ENCODE results near the gene STRBP. TPM values are rescaled to one million over a fixed set of nuclear protein-coding genes. Genes with fewer than 3 reads are reported as not detected.
"Not testable (repeated sequence)": the region's sequence is repeated elsewhere in the genome, so short reads cannot be mapped to it uniquely, and the experiment has no call there.

The STRBP gene
- total RNA-seq, 1 experiment from 2014 or later = 59.3 TPM

DNA sequence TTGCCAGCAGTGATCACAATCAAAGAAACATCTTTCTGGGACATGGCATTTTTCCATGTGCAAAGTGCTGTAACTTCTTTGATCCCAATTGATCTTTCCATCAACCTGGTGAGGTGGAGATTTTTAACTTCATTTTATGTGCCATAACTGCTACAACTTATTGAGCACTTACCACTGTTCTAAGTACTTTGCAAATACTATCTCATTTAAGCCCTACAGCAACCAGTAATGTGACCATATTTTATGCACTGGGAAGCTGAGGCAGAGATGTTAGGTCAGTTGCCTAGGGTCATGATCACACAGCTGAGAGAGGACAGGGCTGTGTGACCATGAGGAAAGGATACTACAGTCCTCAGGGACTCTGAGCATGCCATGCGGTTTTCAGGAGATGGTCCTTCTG is 17.9 kb upstream of the STRBP start:
- in situ Hi-C loops (cut with HindIII; ENCODE audit: low sequenced_read_pairs) = no loop called here
- no peak for DNase-seq (ENCODE audit: low spot score)

GRCh38 chr9:123284656-123285055 is 16.3 kb upstream of the STRBP start:
- in situ Hi-C loops (cut with HindIII; ENCODE audit: low sequenced_read_pairs) = no loop called here
- DNase-seq (ENCODE audit: low spot score) = no peak

- in situ Hi-C loops (cut with HindIII; ENCODE audit: low sequenced_read_pairs) = no loop called here
- DNase-seq (ENCODE audit: low spot score) = no peak
These were observed 15.1 kb upstream of the STRBP start for GRCh38 chr9:123283455-123283854.

- in situ Hi-C loops (cut with HindIII; ENCODE audit: low sequenced_read_pairs) = no loop called here
- no peak for DNase-seq (ENCODE audit: low spot score)
These were observed 14.6 kb upstream of the STRBP start for GRCh38 chr9:123283048-123283408.

DNA sequence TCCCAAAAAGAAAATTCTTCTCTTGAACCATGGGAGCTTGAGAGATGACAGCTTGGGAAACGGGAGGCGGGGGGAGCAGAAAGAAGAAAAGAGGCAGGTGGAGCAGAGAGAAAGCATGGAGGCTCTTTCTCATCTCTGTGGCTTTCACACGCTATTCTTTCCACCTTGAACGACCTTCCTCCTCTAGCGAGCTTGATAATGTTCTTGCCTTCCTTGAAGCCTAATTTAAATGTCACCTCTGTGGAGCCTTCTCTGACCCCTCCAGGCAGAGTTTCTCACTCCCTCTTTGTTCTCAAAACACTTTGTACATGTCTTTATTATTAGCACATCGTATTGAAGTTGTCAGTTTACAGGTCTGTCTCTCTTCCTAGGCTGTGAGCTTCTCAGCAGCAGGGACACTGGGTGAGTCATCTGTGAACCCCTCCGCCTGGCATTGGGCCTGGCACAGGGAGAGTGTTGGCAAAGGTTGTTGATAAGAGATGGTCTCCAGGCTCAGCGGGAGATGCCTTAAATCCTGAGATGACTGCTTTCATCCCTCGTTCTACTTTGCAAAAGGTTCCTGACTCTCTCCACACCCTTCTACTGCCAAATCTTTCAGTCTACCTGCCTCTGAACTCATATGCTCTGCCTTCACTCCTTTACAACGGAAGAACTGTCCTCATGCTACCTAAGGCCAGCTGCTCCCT is 14.1 kb upstream of the STRBP start:
- in situ Hi-C loops (cut with HindIII; ENCODE audit: low sequenced_read_pairs) = no loop called here
- DNase-seq (ENCODE audit: low spot score) = peak; percentile 67

GRCh38 chr9:123281659-123282350 is 13.4 kb upstream of the STRBP start:
- in situ Hi-C loops (cut with HindIII; ENCODE audit: low sequenced_read_pairs) = no loop called here
- DNase-seq (ENCODE audit: low spot score) = no peak

DNA sequence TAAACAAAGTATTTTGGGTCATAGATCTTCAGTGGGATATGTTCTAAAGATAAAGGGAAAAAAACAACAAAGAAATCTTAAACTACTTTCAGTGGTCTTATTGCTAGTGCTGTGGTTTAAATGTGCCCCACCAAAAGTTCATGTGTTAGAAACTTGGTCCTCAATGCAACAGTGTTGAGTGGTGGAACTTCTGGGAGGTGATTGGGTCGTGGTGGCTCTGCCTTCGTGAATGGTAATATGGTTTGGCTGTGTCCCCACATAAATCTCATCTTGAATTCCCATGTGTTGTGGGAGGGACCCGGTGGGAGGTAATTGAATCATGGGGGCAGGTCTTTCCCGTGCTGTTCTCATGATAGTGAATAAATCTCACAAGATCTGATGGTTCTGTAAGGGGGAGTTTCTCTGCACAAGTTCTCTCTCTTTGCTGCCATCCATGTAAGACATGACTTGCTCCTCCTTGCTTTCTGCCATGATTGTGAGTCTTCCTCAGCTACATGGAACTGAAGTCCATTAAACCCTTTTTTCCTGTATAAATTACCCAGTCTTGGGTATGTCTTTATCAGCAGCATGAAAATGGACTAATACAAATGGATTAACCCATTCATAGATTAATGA is 10.6 kb upstream of the STRBP start:
- DNase-seq (ENCODE audit: low spot score); in situ Hi-C loops (cut with HindIII; ENCODE audit: low sequenced_read_pairs): not testable (repeated sequence)

GRCh38 chr9:123278361-123278760 is 10.0 kb upstream of the STRBP start:
- in situ Hi-C loops (cut with HindIII; ENCODE audit: low sequenced_read_pairs) = no loop called here
- no peak for DNase-seq (ENCODE audit: low spot score)

GRCh38 chr9:123276551-123276950 is 8.2 kb upstream of the STRBP start:
- in situ Hi-C loops (cut with HindIII; ENCODE audit: low sequenced_read_pairs) = no loop called here
- DNase-seq (ENCODE audit: low spot score) = no peak

DNA sequence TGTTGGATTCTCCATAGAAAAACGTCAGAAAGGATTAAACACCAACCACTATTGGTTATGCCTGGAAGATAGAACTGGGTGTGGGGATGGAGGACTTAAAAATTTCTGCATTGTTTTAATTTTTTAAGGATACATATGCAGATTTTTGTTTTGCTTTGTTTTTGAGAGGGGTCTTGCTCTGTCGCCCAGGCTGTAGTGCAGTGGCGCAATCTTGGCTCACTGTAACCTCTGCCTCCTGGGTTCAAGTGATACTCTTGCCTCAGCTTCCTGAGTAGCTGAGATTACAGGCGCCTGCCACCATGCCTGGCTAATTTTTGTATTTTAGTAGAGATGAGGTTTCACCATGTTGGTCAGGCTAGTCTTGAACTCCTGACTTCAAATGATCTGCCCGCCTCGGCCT is 2.7 kb upstream of the STRBP start:
- DNase-seq (ENCODE audit: low spot score); in situ Hi-C loops (cut with HindIII; ENCODE audit: low sequenced_read_pairs): not testable (repeated sequence)

- DNase-seq (ENCODE audit: low spot score) = no peak
- in situ Hi-C loops (cut with HindIII; ENCODE audit: low sequenced_read_pairs) = no loop called here
These were observed 895 bp upstream of the STRBP start for GRCh38 chr9:123269281-123269680.

- no peak for DNase-seq (ENCODE audit: low spot score)
- in situ Hi-C loops (cut with HindIII; ENCODE audit: low sequenced_read_pairs) = no loop called here
These were observed 254 bp downstream of the STRBP start for GRCh38 chr9:123268199-123268464.

- no peak for DNase-seq (ENCODE audit: low spot score)
- in situ Hi-C loops (cut with HindIII; ENCODE audit: low sequenced_read_pairs) = no loop called here
These were observed 746 bp downstream of the STRBP start for GRCh38 chr9:123267481-123268198.

GRCh38 chr9:123266655-123267399 is 1.6 kb downstream of the STRBP start:
- no peak for DNase-seq (ENCODE audit: low spot score)
- in situ Hi-C loops (cut with HindIII; ENCODE audit: low sequenced_read_pairs) = no loop called here

DNA sequence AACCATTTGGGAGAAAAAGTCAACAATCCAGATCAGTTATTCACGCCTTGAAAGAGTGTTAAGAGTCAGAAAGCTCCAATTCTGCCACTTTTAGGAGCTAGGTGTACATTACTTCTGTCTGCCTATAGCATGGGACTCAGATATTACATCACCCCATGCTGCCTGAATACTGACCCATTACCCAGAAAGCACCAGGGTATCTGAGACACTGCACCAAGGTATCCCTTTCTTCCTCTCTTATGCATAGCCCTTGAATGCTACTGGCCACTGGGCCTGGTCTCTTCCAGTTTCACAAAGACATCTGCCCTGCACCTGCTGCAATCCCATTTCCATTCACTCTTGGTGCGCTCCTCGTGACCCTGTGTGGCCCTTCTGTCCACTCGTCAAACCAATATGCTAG is 2.6 kb downstream of the STRBP start:
- in situ Hi-C loops (cut with HindIII; ENCODE audit: low sequenced_read_pairs) = no loop called here
- DNase-seq (ENCODE audit: low spot score) = no peak

- in situ Hi-C loops (cut with HindIII; ENCODE audit: low sequenced_read_pairs) = no loop called here
These were observed 5.2 kb downstream of the STRBP start for GRCh38 chr9:123263227-123263626.

GRCh38 chr9:123262338-123262737 is 6.0 kb downstream of the STRBP start:
- in situ Hi-C loops (cut with HindIII; ENCODE audit: low sequenced_read_pairs) = no loop called here
- DNase-seq (ENCODE audit: low spot score) = no peak

More at GRCh38 chr9:123263227-123263626, 5.2 kb downstream of the STRBP start:
- no peak for DNase-seq (ENCODE audit: low spot score)

DNA sequence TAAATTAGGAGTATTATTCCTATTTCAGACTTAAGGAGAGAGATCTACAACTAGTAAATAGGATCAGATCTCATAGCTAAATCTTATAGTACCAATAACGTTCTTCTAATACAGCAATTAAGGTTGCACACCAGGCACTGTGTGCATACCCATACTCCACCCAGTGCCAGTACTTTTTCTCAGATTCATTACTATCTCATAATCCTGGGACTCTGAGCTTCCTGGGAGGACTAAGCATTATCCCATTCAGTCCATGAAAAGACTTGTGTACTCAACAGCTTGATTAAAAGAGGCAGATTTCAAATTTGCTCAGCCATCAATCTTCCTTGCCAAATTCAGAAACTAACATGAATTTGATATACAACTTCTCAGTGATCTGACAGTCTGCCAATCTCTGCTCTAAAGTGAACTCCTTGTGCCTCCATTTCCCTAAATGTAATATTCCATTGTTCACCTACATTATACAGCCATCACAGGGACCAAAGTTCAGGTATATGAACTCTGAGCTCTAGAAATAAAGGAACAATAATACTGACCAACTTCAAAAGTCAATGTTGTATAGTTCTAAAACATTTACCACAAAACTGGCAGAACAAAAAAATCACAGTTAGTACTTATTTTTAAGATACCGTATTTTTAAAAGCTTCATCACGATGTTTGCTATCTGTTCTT is 7.2 kb downstream of the STRBP start:
- no peak for DNase-seq (ENCODE audit: low spot score)
- in situ Hi-C loops (cut with HindIII; ENCODE audit: low sequenced_read_pairs) = no loop called here

- no peak for DNase-seq (ENCODE audit: low spot score)
- in situ Hi-C loops (cut with HindIII; ENCODE audit: low sequenced_read_pairs) = no loop called here
These were observed 8.0 kb downstream of the STRBP start for GRCh38 chr9:123260340-123260739.
